ENCODE measurements around the gene GDF15.
"Not testable (repeated sequence)": the region's sequence is repeated elsewhere in the genome, so short reads cannot be mapped to it uniquely, and the experiment has no call there.

GDF15 gene

GRCh38 chr19:18385675-18386542 is at the start of gene GDF15:
TSS of gene GDF15 (plus strand) at chr19:18386158. CDS start at chr19:18386190, 32 bp downstream.
- no peak for DNase-seq

- DNase-seq = no peak
These were observed 47.4 kb upstream of the GDF15 start for GRCh38 chr19:18338541-18338940.

- DNase-seq = no peak
These were observed 46.2 kb upstream of the GDF15 start for GRCh38 chr19:18339723-18340122.

- DNase-seq = no peak
These were observed 45.6 kb upstream of the GDF15 start, which contains the start of gene PGPEP1 for GRCh38 chr19:18340190-18340989. TSS of gene PGPEP1 (plus strand) at chr19:18340598. CDS start at chr19:18340682, 84 bp downstream.

GRCh38 chr19:18340990-18341868 is 44.7 kb upstream of the GDF15 start:
- no peak for DNase-seq

- no peak for DNase-seq
These were observed 43.8 kb upstream of the GDF15 start for GRCh38 chr19:18342090-18342632.

- DNase-seq = no peak
These were observed 41.4 kb upstream of the GDF15 start for GRCh38 chr19:18344582-18344950.

- DNase-seq = no peak
These were observed 40.7 kb upstream of the GDF15 start for GRCh38 chr19:18345296-18345695.

GRCh38 chr19:18346091-18346490 is 39.9 kb upstream of the GDF15 start:
- no peak for DNase-seq

GRCh38 chr19:18348171-18348570 is 37.8 kb upstream of the GDF15 start:
- no peak for DNase-seq

- DNase-seq = not testable (repeated sequence)
These were observed 37.1 kb upstream of the GDF15 start for GRCh38 chr19:18348818-18349339.

- DNase-seq = no peak
These were observed 36.3 kb upstream of the GDF15 start for GRCh38 chr19:18349524-18350128.

- DNase-seq = no peak
These were observed 35.5 kb upstream of the GDF15 start for GRCh38 chr19:18350490-18350889.

GRCh38 chr19:18351544-18351943 is 34.4 kb upstream of the GDF15 start:
- DNase-seq = no peak

GRCh38 chr19:18353378-18354005 is 32.5 kb upstream of the GDF15 start:
- DNase-seq = no peak

- not testable (repeated sequence) for DNase-seq
These were observed 31.2 kb upstream of the GDF15 start for GRCh38 chr19:18354743-18355142.

- no peak for DNase-seq
These were observed 28.9 kb upstream of the GDF15 start for GRCh38 chr19:18357041-18357440.

- no peak for DNase-seq
These were observed 24.3 kb upstream of the GDF15 start for GRCh38 chr19:18361646-18362045.

- DNase-seq = no peak
These were observed 22.9 kb upstream of the GDF15 start for GRCh38 chr19:18362934-18363542.

GRCh38 chr19:18363787-18364186 is 22.2 kb upstream of the GDF15 start:
- no peak for DNase-seq

GRCh38 chr19:18364277-18364825 is 21.6 kb upstream of the GDF15 start:
- not testable (repeated sequence) for DNase-seq
